HepG2 (cell line): ENCODE data around the gene CIAPIN1. TPM values are rescaled to one million over a fixed set of nuclear protein-coding genes. Genes with fewer than 3 reads are reported as not detected.
A peak's percentile ranks its signal among the peaks of the same experiment; 100 is the strongest.

Experiments
- ARHGAP35 ChIP-seq: sonication (generic); formaldehyde crosslinking; IDR thresholded peaks from 2 replicates; pipeline ENCODE4 v1.9.0; 2022; ENCODE audit warnings: mild to moderate bottlenecking, inconsistent platforms, moderate library complexity, missing genetic modification reagents, borderline replicate concordance
- ELF1 ChIP-seq: sonication (generic); formaldehyde crosslinking; IDR thresholded peaks from 2 replicates; pipeline ENCODE4 v1.4.0; 2020; ENCODE audit warnings: missing genetic modification reagents
- FOXK2 ChIP-seq: fragments of 450-650 bp; IDR thresholded peaks from 2 replicates; pipeline ENCODE4 v1.6.1; 2016
- GATAD2A ChIP-seq: IDR thresholded peaks from 2 replicates; pipeline ENCODE4 v1.6.1; 2016
- GTF3A ChIP-seq: sonication (generic); formaldehyde crosslinking; conservative IDR thresholded peaks from 2 replicates; pipeline ENCODE4 v1.4.0; 2020; ENCODE audit warnings: mild to moderate bottlenecking, missing genetic modification reagents
- HNF1A ChIP-seq, 2 experiments: sonication (generic) in 1 of 2; formaldehyde crosslinking in 1 of 2; IDR thresholded peaks; 2 replicates each; pipeline versions ENCODE4 v1.4.0 to v1.6.1; 2016 to 2020; ENCODE audit warnings: borderline replicate concordance in 1 of 2, low read depth in 1 of 2, mild to moderate bottlenecking in 1 of 2, missing genetic modification reagents in 1 of 2
- HOXA7 ChIP-seq: sonication (generic); formaldehyde crosslinking; IDR thresholded peaks from 2 replicates; pipeline ENCODE4 v1.8.1; 2022; ENCODE audit warnings: mild to moderate bottlenecking, missing genetic modification reagents, moderate library complexity
- IKZF4 ChIP-seq: sonication (generic); formaldehyde crosslinking; IDR thresholded peaks from 2 replicates; pipeline ENCODE4 v1.5.1; 2020; ENCODE audit warnings: borderline replicate concordance, mild to moderate bottlenecking, low read depth, missing genetic modification reagents; ENCODE audit errors: not compliant biosample characterization
- ISX ChIP-seq: sonication (generic); formaldehyde crosslinking; conservative IDR thresholded peaks from 2 replicates; pipeline ENCODE4 v1.5.0; 2020; ENCODE audit warnings: missing genetic modification reagents
- KMT2B ChIP-seq: IDR thresholded peaks from 2 replicates; pipeline ENCODE4 v1.6.1; 2016; ENCODE audit warnings: missing genetic modification reagents, missing compliant biosample characterization
- MIER3 ChIP-seq: IDR thresholded peaks from 2 replicates; pipeline ENCODE4 v1.6.1; 2016; ENCODE audit warnings: missing compliant biosample characterization, borderline replicate concordance
- POLR2G ChIP-seq: fragments of 200-400 bp; formaldehyde crosslinking; IDR thresholded peaks from 2 replicates; pipeline ENCODE4 v1.6.1; 2018; ENCODE audit warnings: mild to moderate bottlenecking, low read depth, low read length, moderate library complexity
- SSRP1 ChIP-seq: IDR thresholded peaks from 2 replicates; pipeline ENCODE4 v1.6.1; 2016; ENCODE audit warnings: control low read depth
- THRA ChIP-seq: sonication (generic); formaldehyde crosslinking; IDR thresholded peaks from 2 replicates; pipeline ENCODE4 v1.4.0; 2020; ENCODE audit warnings: missing genetic modification reagents, borderline replicate concordance
- ZKSCAN5 ChIP-seq: sonication (generic); formaldehyde crosslinking; IDR thresholded peaks from 2 replicates; pipeline ENCODE4 v1.5.1; 2020; ENCODE audit warnings: mild to moderate bottlenecking, missing genetic modification reagents
- ZMAT3 ChIP-seq: sonication (generic); formaldehyde crosslinking; conservative IDR thresholded peaks from 2 replicates; pipeline ENCODE4 v1.7.0; 2021; ENCODE audit warnings: missing genetic modification reagents
- ZNF136 ChIP-seq: sonication (generic); formaldehyde crosslinking; IDR thresholded peaks from 2 replicates; pipeline ENCODE4 v1.8.1; 2022; ENCODE audit warnings: low read depth, mild to moderate bottlenecking, moderate library complexity, missing genetic modification reagents
- ZNF205 ChIP-seq: IDR thresholded peaks from 2 replicates; pipeline ENCODE4 v1.6.1; 2018; ENCODE audit warnings: missing biosample characterization, missing genetic modification reagents
- ZNF329 ChIP-seq: sonication (generic); formaldehyde crosslinking; IDR thresholded peaks from 2 replicates; pipeline ENCODE4 v1.9.0; 2021; ENCODE audit warnings: low read depth, mild to moderate bottlenecking, missing genetic modification reagents
- ZNF468 ChIP-seq: sonication (generic); formaldehyde crosslinking; IDR thresholded peaks from 2 replicates; pipeline ENCODE4 v1.8.0; 2022; ENCODE audit warnings: mild to moderate bottlenecking, moderate library complexity, missing genetic modification reagents
- ZNF562 ChIP-seq: sonication (generic); formaldehyde crosslinking; IDR thresholded peaks from 2 replicates; pipeline ENCODE4 v1.8.0; 2022; ENCODE audit warnings: missing genetic modification reagents, borderline replicate concordance
- ZNF780A ChIP-seq: sonication (generic); formaldehyde crosslinking; IDR thresholded peaks from 2 replicates; pipeline ENCODE4 v1.8.0; 2022; ENCODE audit warnings: mild to moderate bottlenecking, missing genetic modification reagents, moderate library complexity
- ZSCAN30 ChIP-seq: sonication (generic); formaldehyde crosslinking; IDR thresholded peaks from 2 replicates; pipeline ENCODE4 v1.5.0; 2020; ENCODE audit warnings: mild to moderate bottlenecking, missing genetic modification reagents
- polyA plus RNA-seq, 8 experiments: library from polyadenylated mRNA; depleted of rRNA in 3 of 8; stranded (reverse) in 7 of 8; unstranded in 1 of 8; fragments of >200 nt; fragmentation: Illumina TruSeq in 4 of 8; extraction: Trizol in 4 of 8; gene quantifications; 2 replicates each; pipeline versions ENCODE4 v1.2.1 to v1.2.3, GENCODE V29; 2011 to 2016; ENCODE audit warnings: low read depth in 4 of 8, missing spikeins in 1 of 8, mixed read lengths in 1 of 8; ENCODE audit not compliant: insufficient read depth in 1 of 8
- total RNA-seq, 5 experiments: library from RNA; depleted of rRNA; stranded (reverse); fragments of >200 nt; fragmentation: Illumina TruSeq; extraction: Trizol; gene quantifications; 2 replicates each; pipeline ENCODE4 v1.2.3, GENCODE V29; 2016; ENCODE audit warnings: low read depth in 1 of 5

Gene CIAPIN1
- total and polyA plus RNA-seq, 2 of the 13 experiments (the other 11 are each of a cell fraction or from before 2014, with no cell fraction given): 69.3 to 89.7 TPM

- TF ChIP-seq ZNF780A (CRISPR knock-in tag) (no peak), ELF1 (CRISPR knock-in tag) (peak; percentile 31; the same call in 1 of the 2 replicates), KMT2B (CRISPR knock-in tag) (no peak), POLR2G (peak; percentile 69), MIER3 (CRISPR knock-in tag) (peak; percentile 77; the same call in 1 of the 2 replicates), ZNF468 (CRISPR knock-in tag) (no peak), IKZF4 (CRISPR knock-in tag) (no peak), FOXK2 (no peak), THRA (CRISPR knock-in tag) (peak; percentile 58; the same call in 1 of the 2 replicates), GATAD2A (peak; percentile 93), HOXA7 (no peak), ZNF562 (CRISPR knock-in tag) (no peak), ZSCAN30 (CRISPR knock-in tag) (no peak), ZNF329 (CRISPR knock-in tag) (no peak), ZKSCAN5 (CRISPR knock-in tag) (no peak), GTF3A (CRISPR knock-in tag) (no peak), ZNF205 (CRISPR knock-in tag) (peak; percentile 90), ZMAT3 (CRISPR knock-in tag) (no peak), HNF1A (IDR thresholded peaks at IDR 0.05; ENCODE audit: low read depth) (0 out of 2 replicates have a peak, but pooled peaks have one; percentile 14), HNF1A (CRISPR knock-in tag; IDR thresholded peaks at IDR 0.05; ENCODE audit: borderline replicate concordance) (no peak), ARHGAP35 (CRISPR knock-in tag) (no peak), ISX (CRISPR knock-in tag) (no peak), ZNF136 (CRISPR knock-in tag) (no peak; the same call in 1 of the 2 replicates), SSRP1 (CRISPR knock-in tag) (no peak)
Observed at GRCh38 chr16:57471852-57472664, 24.9 kb upstream of the CIAPIN1 start (continued).
